NB4 (cell line): Measurements from ENCODE around the gene SLC35E1.

Source experiments
- TF ChIP-seq, protein P1 (sequence below): IDR thresholded peaks from one replicate; pipeline ENCODE4 v1.5.1; 2012; ENCODE audit warnings: low read depth, low read length
- TF ChIP-seq, protein P2 (sequence below): IDR thresholded peaks from 2 replicates; pipeline ENCODE4 v1.6.1; 2011; ENCODE audit warnings: low read depth, low read length

DNA sequence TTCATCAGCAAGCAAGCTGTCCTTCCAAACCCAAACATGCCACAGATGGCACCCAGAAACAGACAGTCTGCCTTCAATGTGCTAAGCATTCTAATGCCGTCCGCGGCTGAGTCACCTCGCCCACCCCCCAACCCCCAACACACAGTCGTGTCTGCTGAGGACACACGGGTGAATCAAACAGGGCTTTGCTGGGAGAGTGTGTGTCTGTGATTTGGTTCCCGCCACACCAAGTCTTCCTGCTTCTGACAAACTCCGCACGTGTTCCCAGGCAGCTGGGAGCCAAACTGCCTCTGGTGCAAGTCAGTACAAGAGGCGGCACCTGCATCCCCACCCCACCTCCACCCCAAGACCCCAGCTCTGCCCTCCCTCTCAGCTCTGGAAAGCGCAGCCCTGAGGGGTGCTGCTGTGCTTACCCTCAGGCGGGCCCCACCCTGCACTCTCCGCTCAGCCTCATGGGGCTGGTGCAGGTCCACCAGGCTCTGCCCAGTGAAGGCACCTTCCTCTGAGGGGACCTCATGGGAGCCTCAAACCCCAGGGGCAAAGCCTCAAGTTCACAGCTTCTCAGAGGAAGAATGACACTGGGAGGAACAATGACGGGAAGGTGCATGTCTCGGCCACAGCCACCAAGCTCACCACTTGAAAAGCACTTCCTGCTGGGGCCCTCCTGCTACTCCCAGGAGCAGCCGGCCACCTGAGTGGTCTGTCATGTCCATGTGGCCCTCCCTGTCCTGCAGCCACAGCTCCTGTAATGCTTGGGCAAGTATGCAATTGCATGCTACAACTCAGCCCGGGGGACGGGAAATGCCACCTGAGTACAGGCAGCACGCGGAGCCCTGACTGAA, 15.0 kb upstream of the SLC35E1 start:
- TF ChIP-seq, protein P1, sequence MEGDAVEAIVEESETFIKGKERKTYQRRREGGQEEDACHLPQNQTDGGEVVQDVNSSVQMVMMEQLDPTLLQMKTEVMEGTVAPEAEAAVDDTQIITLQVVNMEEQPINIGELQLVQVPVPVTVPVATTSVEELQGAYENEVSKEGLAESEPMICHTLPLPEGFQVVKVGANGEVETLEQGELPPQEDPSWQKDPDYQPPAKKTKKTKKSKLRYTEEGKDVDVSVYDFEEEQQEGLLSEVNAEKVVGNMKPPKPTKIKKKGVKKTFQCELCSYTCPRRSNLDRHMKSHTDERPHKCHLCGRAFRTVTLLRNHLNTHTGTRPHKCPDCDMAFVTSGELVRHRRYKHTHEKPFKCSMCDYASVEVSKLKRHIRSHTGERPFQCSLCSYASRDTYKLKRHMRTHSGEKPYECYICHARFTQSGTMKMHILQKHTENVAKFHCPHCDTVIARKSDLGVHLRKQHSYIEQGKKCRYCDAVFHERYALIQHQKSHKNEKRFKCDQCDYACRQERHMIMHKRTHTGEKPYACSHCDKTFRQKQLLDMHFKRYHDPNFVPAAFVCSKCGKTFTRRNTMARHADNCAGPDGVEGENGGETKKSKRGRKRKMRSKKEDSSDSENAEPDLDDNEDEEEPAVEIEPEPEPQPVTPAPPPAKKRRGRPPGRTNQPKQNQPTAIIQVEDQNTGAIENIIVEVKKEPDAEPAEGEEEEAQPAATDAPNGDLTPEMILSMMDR = no peak
- TF ChIP-seq, protein P2, sequence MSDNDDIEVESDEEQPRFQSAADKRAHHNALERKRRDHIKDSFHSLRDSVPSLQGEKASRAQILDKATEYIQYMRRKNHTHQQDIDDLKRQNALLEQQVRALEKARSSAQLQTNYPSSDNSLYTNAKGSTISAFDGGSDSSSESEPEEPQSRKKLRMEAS = peak; percentile 86
